Muscle of arm (tissue), 12 donors: ENCODE results near the gene NOL7. TPM values are rescaled to one million over a fixed set of nuclear protein-coding genes. Genes with fewer than 3 reads are reported as not detected.

Experiments used
- DNase-seq: peaks from one replicate; pipeline ENCODE4 v3.0.0-alpha.2; 2013
- polyA plus RNA-seq, 12 donors: library from polyadenylated mRNA; unstranded; fragments of 120-200 nt; gene quantifications; one replicate each; pipeline ENCODE4 v1.2.1, GENCODE V29; 2013; ENCODE audit not compliant: insufficient read length in 12 of 12

The NOL7 gene
- polyA plus RNA-seq, 12 donors, result 63.1 to 101 (median 67.0) TPM; not detected in 1

GRCh38 chr6:13641315-13641714 lies 26.2 kb downstream of the NOL7 start:
- no peak for DNase-seq

GRCh38 chr6:13643125-13643524 lies 28.0 kb downstream of the NOL7 start:
- DNase-seq, result no peak

- DNase-seq, result no peak
These were observed 33.7 kb downstream of the NOL7 start for GRCh38 chr6:13648850-13649249.

- no peak for DNase-seq
These were observed 34.3 kb downstream of the NOL7 start for GRCh38 chr6:13649393-13649792.

- DNase-seq, result no peak
These were observed 38.2 kb downstream of the NOL7 start for GRCh38 chr6:13653296-13653695.

- DNase-seq, result no peak
These were observed 39.4 kb downstream of the NOL7 start for GRCh38 chr6:13654496-13654895.

- DNase-seq, result no peak
These were observed 40.6 kb downstream of the NOL7 start for GRCh38 chr6:13655700-13656099.

GRCh38 chr6:13660273-13660672 lies 45.1 kb downstream of the NOL7 start:
- no peak for DNase-seq

GRCh38 chr6:13660893-13661292 lies 45.8 kb downstream of the NOL7 start:
- DNase-seq, result no peak

GRCh38 chr6:13661647-13662046 lies 46.5 kb downstream of the NOL7 start:
- no peak for DNase-seq

GRCh38 chr6:13662651-13663334 lies 47.7 kb downstream of the NOL7 start:
- no peak for DNase-seq

- DNase-seq, result no peak
These were observed 48.9 kb downstream of the NOL7 start for GRCh38 chr6:13663986-13664385.

GRCh38 chr6:13664703-13665352 lies 49.7 kb downstream of the NOL7 start:
- DNase-seq, result no peak

- no peak for DNase-seq
These were observed 51.3 kb downstream of the NOL7 start for GRCh38 chr6:13666194-13667105.

GRCh38 chr6:13667655-13668054 lies 52.5 kb downstream of the NOL7 start:
- no peak for DNase-seq

GRCh38 chr6:13668291-13668928 lies 53.3 kb downstream of the NOL7 start:
- DNase-seq, result no peak

GRCh38 chr6:13669476-13669875 lies 54.3 kb downstream of the NOL7 start:
- DNase-seq, result no peak

Other genes with a start within 250 kb of the NOL7 start
- gene GFOD1, start 127.7 kb upstream of the NOL7 start, polyA plus RNA-seq, result 1 to 10 TPM in 11 of 12 donors, not detected in 1; 2.1 to 8.9 (median 3.4) TPM
- 10 to 100 TPM in 6 of 12 donors, 1 to 10 TPM in 5, not detected in 1; 8.1 to 20.2 (median 10.1) TPM for gene SIRT5, start 40.7 kb upstream of the NOL7 start, polyA plus RNA-seq
- gene RANBP9, start 96.5 kb downstream of the NOL7 start, polyA plus RNA-seq, result 10 to 100 TPM in 11 of 12 donors, not detected in 1; 17.7 to 53.9 (median 34.5) TPM
- gene MCUR1, start 199.2 kb downstream of the NOL7 start, polyA plus RNA-seq, result 10 to 100 TPM in 11 of 12 donors, not detected in 1; 14.5 to 47.2 (median 34.2) TPM